Lung (tissue), 12 donors: Measurements from ENCODE around the gene SLC44A5. TPM values are rescaled to one million over a fixed set of nuclear protein-coding genes. Genes with fewer than 3 reads are reported as not detected.

Experiments
- ATAC-seq: fragments of 200-7000 bp; cut with Tn5 transposase; one replicate; pipeline ENCODE4 v1.9.1; 2020; ENCODE audit warnings: moderate number of reproducible peaks; ENCODE audit not compliant: insufficient read depth, low FRiP score
- DNase-seq, 3 donors: peaks; one replicate each; pipeline ENCODE4 v3.0.0-alpha.2; 2013 to 2017
- H3K27ac ChIP-seq, 2 donors: one replicate each; pipeline ENCODE4 v1.5.1; 2013; ENCODE audit warnings: mild to moderate bottlenecking in 2 of 2, moderate library complexity in 2 of 2, control low read depth in 1 of 2, inconsistent platforms in 1 of 2, low read depth in 1 of 2, low read length in 1 of 2
- H3K27me3 ChIP-seq, 3 donors: one replicate each; pipeline ENCODE4 v1.5.1; 2013; ENCODE audit warnings: low read length in 2 of 3; ENCODE audit not compliant: control insufficient read depth in 3 of 3, insufficient read depth in 3 of 3
- H3K36me3 ChIP-seq, 4 donors: one replicate each; pipeline ENCODE4 v1.5.1; 2013; ENCODE audit warnings: low read length in 4 of 4, mild to moderate bottlenecking in 1 of 4, moderate library complexity in 1 of 4; ENCODE audit not compliant: control insufficient read depth in 4 of 4, insufficient read depth in 4 of 4
- H3K4me1 ChIP-seq, 5 donors: one replicate each; pipeline ENCODE4 v1.5.1; 2013; ENCODE audit warnings: low read length in 5 of 5, mild to moderate bottlenecking in 2 of 5, moderate library complexity in 1 of 5; ENCODE audit not compliant: control insufficient read depth in 5 of 5, insufficient read depth in 5 of 5
- H3K4me3 ChIP-seq: one replicate; pipeline ENCODE4 v1.5.1; 2013; ENCODE audit warnings: mild to moderate bottlenecking, control low read depth, moderate library complexity
- H3K9ac ChIP-seq, 2 donors: one replicate each; pipeline ENCODE4 v1.5.1; 2013; ENCODE audit warnings: low read length in 2 of 2, control low read depth in 1 of 2; ENCODE audit not compliant: insufficient read depth in 1 of 2
- H3K9me3 ChIP-seq, 4 donors: one replicate each; pipeline ENCODE4 v1.5.1; 2013; ENCODE audit warnings: low read length in 3 of 4, mild to moderate bottlenecking in 1 of 4, moderate library complexity in 1 of 4; ENCODE audit not compliant: control insufficient read depth in 4 of 4, insufficient read depth in 3 of 4
- WGBS, 2 donors: extraction: QIAGEN DNeasy Blood & Tissue Kit; methylation state at CpG; one replicate each; pipeline ENCODE4 v1.1.7; 2013; 5-methylcytosine and 5-hydroxymethylcytosine counted together
- polyA plus RNA-seq, 2 donors: library from polyadenylated mRNA; stranded (reverse); fragments of 200-250 nt; gene quantifications; one replicate each; pipeline ENCODE4 v1.2.1, GENCODE V29; 2013
- total RNA-seq, 2 donors: library from RNA; depleted of rRNA in 1 of 2; stranded (reverse); fragments of >200 nt in 1 of 2; gene quantifications; one replicate each; pipeline ENCODE4 v1.2.1, GENCODE V29; 2014 to 2021
- TF ChIP-seq, protein P1 (sequence below): IDR thresholded peaks from 2 replicates; pipeline ENCODE4 v1.5.1; 2012; ENCODE audit warnings: mild to moderate bottlenecking; ENCODE audit errors: control extremely low read depth, extremely low read depth
- donor health status: control.
- donor health status: control.
- donor health status: Bipolar disorder and iron deficiency.
- donor health status: healthy.
- donor health status: DM: yes; HTN: yes; CAD: no.

SLC44A5 gene
- total and polyA plus RNA-seq, 4 donors, result 0.10 to 1.6 (median 0.43) TPM

DNA sequence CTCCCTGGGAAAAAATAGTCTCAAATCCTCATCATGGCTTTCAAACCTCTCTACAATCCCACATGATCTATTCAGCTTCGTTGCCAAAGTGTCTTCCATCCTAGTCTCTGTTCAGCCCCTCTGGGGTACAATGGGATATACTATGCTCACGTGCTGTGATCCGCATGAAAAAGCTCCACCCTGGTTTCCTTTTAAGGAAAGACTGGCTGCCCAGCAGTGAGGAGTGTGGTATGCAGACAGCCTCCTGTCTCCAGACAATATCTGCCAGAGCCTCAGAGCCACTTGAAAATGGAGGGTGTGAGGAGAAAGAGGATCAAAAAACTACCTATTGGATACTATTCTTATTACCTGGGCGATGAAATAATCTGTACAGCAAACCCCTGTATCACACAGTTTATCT, 282.2 kb downstream of the SLC44A5 start:
- 58 to 78% methylated on average over 4 of the region's 4 CpGs for WGBS, 2 donors
- no peak overlapping the region for H3K9ac ChIP-seq
- TF ChIP-seq, protein P1, sequence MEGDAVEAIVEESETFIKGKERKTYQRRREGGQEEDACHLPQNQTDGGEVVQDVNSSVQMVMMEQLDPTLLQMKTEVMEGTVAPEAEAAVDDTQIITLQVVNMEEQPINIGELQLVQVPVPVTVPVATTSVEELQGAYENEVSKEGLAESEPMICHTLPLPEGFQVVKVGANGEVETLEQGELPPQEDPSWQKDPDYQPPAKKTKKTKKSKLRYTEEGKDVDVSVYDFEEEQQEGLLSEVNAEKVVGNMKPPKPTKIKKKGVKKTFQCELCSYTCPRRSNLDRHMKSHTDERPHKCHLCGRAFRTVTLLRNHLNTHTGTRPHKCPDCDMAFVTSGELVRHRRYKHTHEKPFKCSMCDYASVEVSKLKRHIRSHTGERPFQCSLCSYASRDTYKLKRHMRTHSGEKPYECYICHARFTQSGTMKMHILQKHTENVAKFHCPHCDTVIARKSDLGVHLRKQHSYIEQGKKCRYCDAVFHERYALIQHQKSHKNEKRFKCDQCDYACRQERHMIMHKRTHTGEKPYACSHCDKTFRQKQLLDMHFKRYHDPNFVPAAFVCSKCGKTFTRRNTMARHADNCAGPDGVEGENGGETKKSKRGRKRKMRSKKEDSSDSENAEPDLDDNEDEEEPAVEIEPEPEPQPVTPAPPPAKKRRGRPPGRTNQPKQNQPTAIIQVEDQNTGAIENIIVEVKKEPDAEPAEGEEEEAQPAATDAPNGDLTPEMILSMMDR, result no peak

DNA sequence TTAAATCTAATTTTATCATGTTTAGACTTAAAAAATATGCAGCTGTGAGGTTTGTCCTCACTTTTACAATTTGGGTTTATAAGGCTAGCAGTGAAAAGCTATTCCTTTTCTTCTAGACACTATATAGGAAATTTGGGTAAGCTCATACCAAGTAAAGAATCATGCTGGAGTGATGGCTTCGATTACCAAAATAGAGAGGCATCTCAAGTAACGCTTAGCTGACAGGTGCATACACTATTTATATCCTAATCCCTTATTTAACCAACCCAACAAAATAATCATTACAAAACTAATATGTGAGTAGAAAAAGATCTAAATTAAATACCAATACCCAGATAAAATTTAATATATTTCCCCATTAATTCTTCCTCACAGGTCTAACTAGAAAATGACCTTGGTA, 283.5 kb downstream of the SLC44A5 start:
- TF ChIP-seq, protein P1, result no peak
- H3K27me3 ChIP-seq, result no peaks in the 10 kb centered on the region
- H3K9ac ChIP-seq, result no peak overlapping the region
- 68 to 86% methylated on average over 2 of the region's 2 CpGs for WGBS, 2 donors
- ATAC-seq, result no peak
- H3K9me3 ChIP-seq, result no peaks in the 10 kb centered on the region
- H3K36me3 ChIP-seq, result no peaks in the 10 kb centered on the region
- no peak for DNase-seq
- H3K27ac ChIP-seq, result no peak overlapping the region
- H3K4me1 ChIP-seq, result no peaks in the 10 kb centered on the region
- H3K4me3 ChIP-seq, result no peak overlapping the region

More for the DNA sequence above, 282.2 kb downstream of the SLC44A5 start:
- Histone ChIP-seq H3K36me3 (no peaks in the 10 kb centered on the region), H3K27ac (no peak overlapping the region), H3K4me1 (no peaks in the 10 kb centered on the region), H3K4me3 (no peak overlapping the region), H3K27me3 (no peaks in the 10 kb centered on the region), H3K9me3 (no peaks in the 10 kb centered on the region)
- ATAC-seq (no peak), DNase-seq (no peak)

DNA sequence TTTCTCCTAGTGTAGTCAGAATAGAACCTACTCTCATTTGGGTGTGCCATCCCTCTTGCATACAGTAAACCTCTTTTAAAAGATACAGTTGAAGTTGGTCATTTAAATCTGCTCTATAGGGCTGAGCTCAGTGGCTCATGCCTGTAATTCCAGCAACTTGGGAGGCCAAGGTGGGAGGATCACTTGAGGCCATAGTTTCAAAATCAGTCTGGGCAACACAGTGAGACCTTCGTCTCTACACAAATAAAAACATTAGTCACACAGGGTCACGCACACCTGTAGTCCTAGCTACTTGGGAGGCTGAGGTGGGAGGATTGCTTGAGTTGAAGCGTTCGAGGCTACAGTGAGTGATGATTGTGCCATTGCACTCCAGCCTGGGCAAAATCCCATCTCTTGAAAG, 292.9 kb downstream of the SLC44A5 start:
- TF ChIP-seq, protein P1, result no peak
- no peaks in the 10 kb centered on the region for H3K36me3 ChIP-seq
- no peak overlapping the region for H3K4me3 ChIP-seq
- DNase-seq, result no peak
- no peak overlapping the region for H3K9ac ChIP-seq
- 87 to 91% methylated on average over 4 of the region's 4 CpGs for WGBS, 2 donors
- no peaks in the 10 kb centered on the region for H3K27me3 ChIP-seq
- H3K4me1 ChIP-seq, result no peaks in the 10 kb centered on the region
- ATAC-seq, result no peak
- peaks cover 0 to 2% (median 0%) of the 10 kb centered on the region in 4 donors for H3K9me3 ChIP-seq
- no peak overlapping the region for H3K27ac ChIP-seq

DNA sequence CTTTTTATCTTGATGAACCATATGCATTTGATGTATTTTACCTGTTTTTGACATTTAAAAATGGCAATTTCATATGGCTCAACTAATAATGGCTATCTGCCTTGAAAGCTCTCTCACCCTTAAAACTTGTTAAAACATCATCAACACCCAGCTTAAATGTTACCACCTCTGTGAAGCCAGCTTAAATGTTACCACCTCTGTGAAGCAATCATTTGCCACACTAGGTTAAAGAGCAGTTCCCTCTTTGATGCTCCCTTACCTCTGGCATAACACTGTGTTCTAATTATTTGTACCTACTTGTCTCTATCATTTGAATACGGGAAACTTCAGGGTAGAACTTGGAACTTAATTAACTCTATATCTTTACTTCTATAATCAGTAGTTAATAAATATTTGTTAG, 294.7 kb downstream of the SLC44A5 start:
- TF ChIP-seq, protein P1, result no peak
- DNase-seq (no peak), ATAC-seq (no peak)
- Histone ChIP-seq H3K27ac (no peak overlapping the region), H3K4me1 (no peaks in the 10 kb centered on the region), H3K27me3 (no peaks in the 10 kb centered on the region), H3K36me3 (no peaks in the 10 kb centered on the region), H3K4me3 (no peak overlapping the region), H3K9me3 (peaks cover 0 to 2% (median 0%) of the 10 kb centered on the region in 4 donors), H3K9ac (no peak overlapping the region)
- WGBS, 2 donors, result 53 to 71% methylated on average over 1 of the region's 1 CpG
